GM12873 (cell line): ENCODE results near the gene GPR82.

ENCODE experiments used
- TF ChIP-seq, protein P1 (sequence below): IDR thresholded peaks from 2 replicates; pipeline ENCODE4 v1.5.1; 2012; ENCODE audit warnings: low read depth, mild to moderate bottlenecking, moderate library complexity, low read length, control low read depth; ENCODE audit not compliant: insufficient read depth; ENCODE audit errors: missing control alignments

Gene GPR82

GRCh38 chrX:41721590-41721989, 2.4 kb upstream of the GPR82 start:
- TF ChIP-seq, protein P1, sequence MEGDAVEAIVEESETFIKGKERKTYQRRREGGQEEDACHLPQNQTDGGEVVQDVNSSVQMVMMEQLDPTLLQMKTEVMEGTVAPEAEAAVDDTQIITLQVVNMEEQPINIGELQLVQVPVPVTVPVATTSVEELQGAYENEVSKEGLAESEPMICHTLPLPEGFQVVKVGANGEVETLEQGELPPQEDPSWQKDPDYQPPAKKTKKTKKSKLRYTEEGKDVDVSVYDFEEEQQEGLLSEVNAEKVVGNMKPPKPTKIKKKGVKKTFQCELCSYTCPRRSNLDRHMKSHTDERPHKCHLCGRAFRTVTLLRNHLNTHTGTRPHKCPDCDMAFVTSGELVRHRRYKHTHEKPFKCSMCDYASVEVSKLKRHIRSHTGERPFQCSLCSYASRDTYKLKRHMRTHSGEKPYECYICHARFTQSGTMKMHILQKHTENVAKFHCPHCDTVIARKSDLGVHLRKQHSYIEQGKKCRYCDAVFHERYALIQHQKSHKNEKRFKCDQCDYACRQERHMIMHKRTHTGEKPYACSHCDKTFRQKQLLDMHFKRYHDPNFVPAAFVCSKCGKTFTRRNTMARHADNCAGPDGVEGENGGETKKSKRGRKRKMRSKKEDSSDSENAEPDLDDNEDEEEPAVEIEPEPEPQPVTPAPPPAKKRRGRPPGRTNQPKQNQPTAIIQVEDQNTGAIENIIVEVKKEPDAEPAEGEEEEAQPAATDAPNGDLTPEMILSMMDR = no peak

GRCh38 chrX:41722214-41722613, 1.8 kb upstream of the GPR82 start:
- TF ChIP-seq, protein P1 = no peak

DNA sequence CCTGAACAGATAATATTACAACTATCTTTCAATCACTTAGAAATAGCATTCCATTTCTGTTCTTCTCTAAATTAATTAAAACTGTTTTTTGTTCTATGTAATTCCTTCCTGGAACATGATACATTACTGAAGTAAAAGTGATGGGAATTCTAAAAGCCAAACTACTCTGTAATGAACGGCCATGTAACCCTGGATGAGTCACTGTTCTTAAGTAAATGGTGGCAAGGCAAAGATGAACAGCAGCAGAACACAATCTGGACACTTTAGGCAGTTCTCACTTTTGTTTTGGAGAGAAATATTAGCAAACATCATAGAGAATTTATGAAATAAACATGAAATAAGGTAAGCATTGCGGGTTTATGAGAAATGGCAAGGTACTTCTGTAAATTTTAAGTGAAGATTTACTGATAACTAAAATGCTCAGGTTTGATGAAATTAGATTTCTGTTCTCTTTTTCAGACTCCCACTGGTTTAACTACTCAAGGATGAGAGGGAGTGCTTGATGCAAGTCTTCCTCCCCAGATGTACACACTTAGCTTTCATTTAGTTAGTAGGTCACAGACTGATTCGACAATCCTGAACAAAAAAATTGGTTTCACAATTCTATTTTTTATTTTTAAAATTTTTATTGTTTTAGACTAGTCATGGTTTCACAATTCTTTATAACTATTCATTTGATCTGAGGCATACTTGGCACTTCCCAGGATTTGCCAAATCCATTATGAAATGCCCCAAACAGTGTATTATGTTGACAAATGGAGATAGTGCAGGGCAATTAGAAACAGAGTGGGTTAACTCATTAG, 964 bp upstream of the GPR82 start:
- TF ChIP-seq, protein P1 = no peak

- TF ChIP-seq, protein P1 = no peak
These were observed 4.1 kb downstream of the GPR82 start for GRCh38 chrX:41728125-41728524.

GRCh38 chrX:41730081-41730480, 6.1 kb downstream of the GPR82 start:
- TF ChIP-seq, protein P1 = no peak

GRCh38 chrX:41732260-41732659, 8.3 kb downstream of the GPR82 start:
- TF ChIP-seq, protein P1 = no peak

DNA sequence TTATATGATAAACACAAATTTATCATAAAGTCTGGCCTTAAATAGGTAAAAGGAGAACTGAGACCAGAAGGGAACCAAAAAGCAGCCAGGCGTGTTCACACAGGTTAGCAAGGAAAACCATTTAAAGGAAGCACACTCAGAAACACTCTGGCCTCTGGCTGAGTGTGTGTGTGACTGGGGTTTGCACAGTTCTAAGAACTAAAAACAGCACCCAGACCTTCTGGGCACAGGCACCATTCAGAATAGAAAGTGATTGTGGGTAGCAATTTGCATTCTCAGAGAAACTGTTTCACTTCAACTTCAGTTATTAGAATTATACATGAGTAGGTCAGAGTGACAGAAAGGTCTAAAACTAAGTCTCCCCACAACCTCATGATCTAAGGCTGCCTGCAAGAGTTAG, 10.0 kb downstream of the GPR82 start:
- TF ChIP-seq, protein P1 = no peak
